GM18499 (cell line): ENCODE results near the gene ZNF771.
"Not testable (repeated sequence)": the region's sequence is repeated elsewhere in the genome, so short reads cannot be mapped to it uniquely, and the experiment has no call there.

Source experiments
- ATAC-seq: cut with Tn5 transposase; IDR thresholded peaks from one replicate; pipeline ENCODE4 v1.9.1; 2021; ENCODE audit warnings: moderate number of reproducible peaks; ENCODE audit not compliant: insufficient read depth, unreplicated experiment

Gene ZNF771

GRCh38 chr16:30374538-30374937 is 32.9 kb upstream of the ZNF771 start, which contains the start of gene MYL11:
MYL11 (plus strand) TSS chr16:30374802; CDS start chr16:30374858, 56 bp downstream.
- no peak for ATAC-seq

GRCh38 chr16:30375864-30376263 is 31.5 kb upstream of the ZNF771 start:
- ATAC-seq = no peak

GRCh38 chr16:30376461-30376902 is 30.9 kb upstream of the ZNF771 start:
- no peak for ATAC-seq

- ATAC-seq = no peak
Observed at GRCh38 chr16:30377050-30377811, 30.2 kb upstream of the ZNF771 start.

GRCh38 chr16:30377812-30378235 is 29.6 kb upstream of the ZNF771 start:
- peak; percentile 16 for ATAC-seq

GRCh38 chr16:30378236-30379157 is 28.9 kb upstream of the ZNF771 start:
- ATAC-seq = peak; percentile 61

DNA sequence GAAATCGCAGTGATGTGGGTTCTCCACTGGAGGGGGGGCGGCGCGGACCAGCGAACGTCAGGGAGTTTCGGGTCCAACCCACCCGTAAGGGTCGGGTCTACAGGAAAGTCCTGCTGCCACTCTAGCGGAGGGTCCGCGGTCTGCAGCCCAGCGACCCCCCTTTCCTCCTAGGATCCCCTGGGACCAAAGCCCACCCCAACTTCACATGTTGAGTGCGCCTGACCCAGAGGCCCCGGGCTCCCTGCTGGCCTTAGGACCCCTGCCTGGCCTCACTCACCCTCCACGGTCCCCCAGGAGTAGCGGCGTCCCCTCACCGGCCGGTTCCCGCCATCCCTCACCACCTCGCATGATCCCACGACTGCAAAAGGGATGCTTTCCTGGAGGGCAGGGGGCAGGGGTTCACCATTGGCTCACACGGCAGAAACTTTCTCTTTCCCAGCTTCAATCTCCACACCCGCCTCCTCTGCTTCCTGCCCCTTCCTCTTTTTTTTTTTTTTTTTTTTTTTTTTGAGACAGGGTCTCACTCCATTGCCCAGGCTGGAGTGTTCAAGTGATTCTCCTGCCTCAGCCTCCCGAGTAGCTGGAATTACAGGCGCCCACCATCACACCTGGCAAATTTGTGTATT is 28.1 kb upstream of the ZNF771 start:
- ATAC-seq = no peak

DNA sequence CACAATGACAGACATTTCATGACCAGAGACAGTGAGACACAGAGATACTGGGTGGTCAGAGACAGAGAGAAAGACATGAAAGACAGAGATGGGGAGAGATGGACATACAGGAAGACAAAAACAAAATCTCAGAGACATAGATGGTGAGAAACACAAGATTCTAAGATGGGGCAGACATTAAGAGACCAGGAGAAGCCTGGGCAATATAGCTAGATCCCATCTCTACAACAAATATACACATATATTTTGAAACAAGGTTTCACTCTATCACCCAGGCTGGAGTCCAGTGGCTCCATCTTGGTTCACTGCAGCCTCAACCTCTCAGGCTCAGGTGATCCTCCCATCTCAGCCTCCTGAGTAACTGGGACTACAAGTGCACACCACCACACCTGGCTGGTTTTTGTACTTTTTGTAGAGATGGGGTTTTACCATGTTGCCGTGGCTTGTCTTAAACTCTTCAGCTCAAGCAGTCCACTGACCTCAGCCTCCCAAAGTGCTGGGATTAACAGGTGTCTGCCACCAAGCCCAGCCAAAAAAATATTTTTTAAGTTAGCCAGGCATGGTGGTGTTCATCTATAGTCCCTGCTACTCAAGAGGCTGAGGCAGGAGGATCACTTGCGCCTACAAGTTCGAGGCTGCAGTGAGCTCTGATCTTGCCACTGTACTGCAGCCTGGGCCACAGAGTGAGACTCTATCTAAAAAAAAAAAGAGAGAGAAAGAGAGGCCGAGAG is 27.2 kb upstream of the ZNF771 start:
- no peak for ATAC-seq

DNA sequence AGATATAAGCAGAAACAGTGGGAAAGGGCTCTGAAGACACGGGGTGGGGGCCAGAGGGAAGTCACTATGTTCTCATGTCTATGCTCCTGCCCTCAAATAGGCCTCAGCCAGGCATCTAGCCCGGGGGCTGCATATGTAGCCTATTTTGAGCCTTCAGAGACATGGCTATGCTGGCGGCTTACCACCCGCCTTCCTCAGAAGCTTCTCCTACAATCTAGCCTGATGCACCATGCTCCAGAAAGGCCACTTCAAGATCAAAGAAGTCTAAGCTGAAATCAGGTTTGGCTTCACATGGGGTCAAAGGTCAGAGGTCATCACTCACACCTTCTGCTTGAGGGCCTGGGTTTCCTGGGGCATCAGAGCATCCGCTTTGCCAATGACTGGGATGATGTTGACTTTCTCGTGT is 26.6 kb upstream of the ZNF771 start:
- no peak for ATAC-seq

GRCh38 chr16:30381291-30382041 is 25.9 kb upstream of the ZNF771 start:
- no peak for ATAC-seq

DNA sequence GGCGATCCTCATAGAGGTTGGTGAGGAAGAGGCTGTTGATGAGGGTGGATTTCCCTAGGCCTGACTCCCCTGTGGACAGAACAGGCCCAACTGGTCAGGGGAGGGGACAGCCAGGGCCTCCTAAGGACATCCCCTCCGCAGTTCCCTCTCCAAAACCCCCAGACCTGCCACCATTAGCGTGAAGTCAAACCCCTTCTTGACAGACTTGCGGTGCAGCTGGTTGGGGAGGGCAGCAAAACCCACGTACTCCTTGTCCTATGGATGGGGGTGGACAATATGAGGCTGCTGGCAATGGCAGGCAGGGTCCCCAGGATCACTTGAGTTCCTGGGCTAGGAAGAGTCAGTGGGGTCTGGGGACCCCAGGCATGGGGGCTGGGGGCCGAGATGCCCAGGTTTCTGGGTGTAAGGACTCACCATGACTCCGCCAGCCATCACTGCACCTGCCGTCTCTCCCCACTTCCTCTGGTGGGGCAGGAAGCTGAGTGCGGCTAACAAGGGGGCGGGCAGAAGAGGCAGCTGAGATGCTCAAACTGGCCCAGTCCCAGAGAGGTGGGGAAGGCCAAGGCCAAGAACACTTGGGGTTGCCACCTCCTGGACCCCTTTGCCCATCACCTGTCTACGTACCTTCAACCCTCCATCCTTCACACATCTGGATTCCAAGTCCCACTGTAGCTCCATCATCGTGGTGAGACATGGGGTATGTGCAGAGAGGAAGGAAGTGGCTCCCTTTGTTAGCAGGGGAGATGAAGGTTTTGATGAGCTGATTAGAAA is 25.1 kb upstream of the ZNF771 start, which contains the start of gene SEPTIN1:
Gene SEPTIN1 (minus strand): TSS at position 451 of the 771 bp plus-strand sequence. CDS start 19 bp downstream, at position 432.
- ATAC-seq = no peak

DNA sequence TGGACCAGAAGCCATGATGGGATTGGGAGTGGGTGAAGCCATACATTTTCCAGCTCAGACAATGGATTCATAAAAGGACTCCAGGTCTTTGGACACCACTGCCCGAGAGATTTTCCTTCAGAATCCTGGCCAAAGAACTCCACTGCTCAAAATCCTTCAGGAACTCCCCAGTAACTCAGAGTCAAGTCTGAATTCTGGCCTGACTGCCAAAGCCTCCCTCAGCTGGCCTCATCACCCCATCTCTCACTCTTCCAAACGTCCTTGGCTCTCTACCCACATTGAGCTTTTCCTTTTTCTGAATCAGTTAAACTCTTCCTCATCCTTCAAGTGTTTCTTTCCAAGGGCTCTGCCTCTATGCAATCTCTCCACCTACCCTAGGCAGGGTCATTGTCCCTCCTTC is 23.9 kb upstream of the ZNF771 start:
- no peak for ATAC-seq

DNA sequence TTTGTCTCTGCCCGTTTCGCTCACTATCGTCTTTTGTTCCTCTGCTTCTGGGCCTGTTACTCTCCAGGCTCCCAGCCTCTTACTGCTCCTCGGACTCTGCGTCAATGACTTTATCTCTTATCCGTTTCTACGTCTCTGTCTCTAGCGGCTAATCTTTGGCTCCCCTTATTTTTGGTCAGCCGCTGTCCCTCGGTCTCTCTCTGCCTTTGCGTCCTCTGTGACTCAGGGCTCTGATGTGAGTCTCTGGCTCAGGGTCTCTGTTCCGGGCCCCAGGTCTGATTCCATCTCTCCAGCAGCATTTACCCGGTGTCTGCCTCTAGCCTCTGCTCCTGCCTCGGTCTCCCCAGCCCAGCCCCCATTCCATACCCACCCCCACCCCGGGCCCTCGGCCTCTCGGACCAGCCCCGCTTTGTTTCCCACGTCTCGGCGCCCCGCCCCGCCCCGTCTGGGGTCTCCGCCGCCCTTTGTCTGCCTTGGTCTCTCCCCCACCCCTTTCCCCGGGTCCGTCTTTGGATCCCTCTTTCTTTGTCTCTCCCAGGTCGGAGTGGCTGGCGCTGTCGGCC is 12.7 kb upstream of the ZNF771 start:
- no peak for ATAC-seq

GRCh38 chr16:30395155-30395991 is 12.0 kb upstream of the ZNF771 start, which contains the start of gene ZNF48:
ZNF48 (plus strand) TSS chr16:30395420; CDS start chr16:30395795, 375 bp downstream.
- no peak for ATAC-seq

DNA sequence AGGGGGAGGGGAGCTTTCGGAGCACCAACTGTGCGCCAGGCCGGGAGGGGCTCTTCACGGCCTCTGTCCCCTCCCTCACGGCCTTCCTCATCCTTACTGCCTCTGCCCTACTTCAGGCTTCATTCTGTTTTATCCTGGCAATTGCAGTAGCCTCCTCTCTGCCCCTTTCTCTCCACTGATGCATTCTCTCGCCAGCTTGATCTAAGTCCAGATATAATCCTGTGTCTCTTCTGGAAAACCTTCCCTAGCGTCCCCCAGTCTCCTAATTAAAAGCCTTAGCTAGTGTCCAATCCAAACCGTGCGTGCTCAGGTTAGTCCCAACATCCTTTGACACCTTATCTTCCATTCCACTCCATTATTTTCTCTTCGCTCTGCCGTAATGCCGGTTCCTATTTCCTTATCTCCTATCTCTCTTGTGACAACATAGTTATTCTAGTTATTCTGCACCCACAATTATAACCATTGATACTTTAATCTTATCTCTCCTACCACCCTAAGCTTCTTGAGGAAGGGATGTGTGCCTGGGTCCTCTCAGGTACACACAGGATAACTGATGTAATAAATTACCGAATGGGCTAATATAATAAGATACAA is 11.3 kb upstream of the ZNF771 start:
- ATAC-seq = no peak

- not testable (repeated sequence) for ATAC-seq
Observed at GRCh38 chr16:30396627-30397026, 10.8 kb upstream of the ZNF771 start.

DNA sequence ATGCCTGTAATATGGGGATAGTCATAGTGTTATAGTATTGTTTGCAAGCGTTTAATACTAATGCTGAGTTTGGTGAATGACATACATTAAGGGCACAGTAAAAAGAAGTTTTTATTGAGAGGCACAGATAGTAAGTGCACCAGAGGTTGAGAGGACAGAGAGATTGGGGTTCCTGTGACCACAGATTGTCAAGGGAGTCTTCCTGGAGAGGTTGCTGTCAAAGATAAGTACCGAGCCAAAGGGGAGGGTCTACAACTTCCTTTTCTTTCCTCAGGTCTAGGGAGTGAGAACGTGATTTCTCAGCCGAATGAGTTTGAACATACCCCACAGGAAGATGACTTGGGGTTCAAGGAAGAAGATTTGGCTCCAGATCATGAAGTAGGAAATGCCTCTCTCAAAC is 10.3 kb upstream of the ZNF771 start:
- no peak for ATAC-seq
